Colon (tissue), 2 donors: ENCODE measurements around the gene CIB4.

ENCODE experiments used
- FAIRE-seq: peaks from 2 replicates; lab custom pipeline; 2012; peaks lifted over from hg19 to GRCh38; lab: Jason Lieb, UNC
- donor health status: control.
- donor health status: control.

The CIB4 gene

GRCh38 chr2:26640781-26641564 lies at the start of gene CIB4:
CIB4 (minus strand) TSS chr2:26641366; CDS start chr2:26641314, 52 bp downstream.
- FAIRE-seq, result no peak

- FAIRE-seq, result no peak
Observed at GRCh38 chr2:26687801-26688200, 46.6 kb upstream of the CIB4 start.

GRCh38 chr2:26687328-26687727 lies 46.2 kb upstream of the CIB4 start:
- no peak for FAIRE-seq

- FAIRE-seq, result no peak
Observed at GRCh38 chr2:26685989-26686839, 45.0 kb upstream of the CIB4 start.

GRCh38 chr2:26685341-26685740 lies 44.2 kb upstream of the CIB4 start:
- no peak for FAIRE-seq

GRCh38 chr2:26683583-26683982 lies 42.4 kb upstream of the CIB4 start:
- FAIRE-seq, result no peak

GRCh38 chr2:26682155-26682554 lies 41.0 kb upstream of the CIB4 start:
- no peak for FAIRE-seq

GRCh38 chr2:26681656-26682055 lies 40.5 kb upstream of the CIB4 start:
- FAIRE-seq, result no peak

GRCh38 chr2:26679867-26680266 lies 38.7 kb upstream of the CIB4 start:
- FAIRE-seq, result no peak

- FAIRE-seq, result no peak
Observed at GRCh38 chr2:26678035-26678434, 36.9 kb upstream of the CIB4 start.

GRCh38 chr2:26675651-26676255 lies 34.6 kb upstream of the CIB4 start:
- FAIRE-seq, result no peak

- no peak for FAIRE-seq
Observed at GRCh38 chr2:26674771-26675170, 33.6 kb upstream of the CIB4 start.

- no peak for FAIRE-seq
Observed at GRCh38 chr2:26674002-26674751, 33.0 kb upstream of the CIB4 start.

GRCh38 chr2:26672818-26673393 lies 31.7 kb upstream of the CIB4 start:
- FAIRE-seq, result no peak

- FAIRE-seq, result no peak
Observed at GRCh38 chr2:26672112-26672817, 31.1 kb upstream of the CIB4 start.

GRCh38 chr2:26671691-26672090 lies 30.5 kb upstream of the CIB4 start:
- no peak for FAIRE-seq

- FAIRE-seq, result no peak
Observed at GRCh38 chr2:26670931-26671460, 29.8 kb upstream of the CIB4 start.

GRCh38 chr2:26670171-26670570 lies 29.0 kb upstream of the CIB4 start:
- FAIRE-seq, result no peak

- FAIRE-seq, result no peak
Observed at GRCh38 chr2:26668856-26669750, 27.9 kb upstream of the CIB4 start.

GRCh38 chr2:26668041-26668440 lies 26.9 kb upstream of the CIB4 start:
- no peak for FAIRE-seq
